Colonic mucosa (tissue), 4 donors: Measurements from ENCODE around the gene PRR12. TPM values are rescaled to one million over a fixed set of nuclear protein-coding genes. Genes with fewer than 3 reads are reported as not detected.

Experiments
- DNase-seq: peaks from one replicate; pipeline ENCODE4 v3.0.0-alpha.2; 2020
- H3K27ac ChIP-seq: fragments of 200-600 bp; one replicate; pipeline ENCODE4 v1.8.0; 2021
- H3K27me3 ChIP-seq: fragments of 200-600 bp; one replicate; pipeline ENCODE4 v1.8.0; 2021
- H3K36me3 ChIP-seq: fragments of 200-600 bp; one replicate; pipeline ENCODE4 v1.8.0; 2021
- H3K4me1 ChIP-seq: fragments of 200-600 bp; one replicate; pipeline ENCODE4 v1.8.0; 2021; ENCODE audit warnings: mild to moderate bottlenecking
- H3K4me3 ChIP-seq: fragments of 200-600 bp; one replicate; pipeline ENCODE4 v1.8.0; 2021
- H3K9ac ChIP-seq, 2 donors: one replicate each; pipeline ENCODE4 v1.7.0; 2013; ENCODE audit warnings: control low read depth in 2 of 2, low read depth in 2 of 2, low read length in 2 of 2
- H3K9me3 ChIP-seq: fragments of 200-600 bp; one replicate; pipeline ENCODE4 v1.8.0; 2021
- CTCF ChIP-seq: fragments of 200-600 bp; IDR thresholded peaks from one replicate; pipeline ENCODE4 v1.8.0; 2022; ENCODE audit warnings: antibody characterized with exemption, mild to moderate bottlenecking
- intact Hi-C: fragments of 100-400 bp; cut with DNase I; formaldehyde crosslinking; loops from one replicate; pipeline ENCODE4 v1.14.1; 2022
- total RNA-seq, 2 donors: library from RNA; stranded (reverse); fragmentation: NEBNext Ultra II Directional in 1 of 2; extraction: Animal tissue kit (Norgen Biotek cat#: 25700) in 1 of 2; gene quantifications; one replicate each; pipeline ENCODE4 v1.2.1, GENCODE V29; 2021
- donor health status: healthy.
- donor health status: DM: no; HTN: no; CAD: no.
- donor health status: DM: no; HTN: no; CAD: no.

Gene PRR12
- total RNA-seq, 2 donors from 2014 or later, result 17.5 to 33.1 TPM

- Histone ChIP-seq H3K9me3 (no peaks in the 10 kb centered on the region), H3K36me3 (peaks cover 15% of the 10 kb centered on the region), H3K9ac (no peak overlapping the region), H3K4me3 (no peak overlapping the region), H3K27ac (no peak overlapping the region), H3K4me1 (peaks cover 5% of the 10 kb centered on the region), H3K27me3 (no peaks in the 10 kb centered on the region)
- intact Hi-C loops, result no loop called here
- TF ChIP-seq CTCF, result no peak
- no peak for DNase-seq
These were observed 69.5 kb downstream of the PRR12 start for GRCh38 chr19:49660338-49660961.

- DNase-seq, result no peak
- Histone ChIP-seq H3K9me3 (no peaks in the 10 kb centered on the region), H3K27me3 (no peaks in the 10 kb centered on the region), H3K27ac (no peak overlapping the region), H3K9ac (no peak overlapping the region), H3K4me1 (peaks cover 12% of the 10 kb centered on the region), H3K4me3 (no peak overlapping the region), H3K36me3 (peaks cover 4% of the 10 kb centered on the region)
- intact Hi-C loops, result no loop called here
- TF ChIP-seq CTCF, result no peak
These were observed 71.0 kb downstream of the PRR12 start for GRCh38 chr19:49662011-49662410.

- Histone ChIP-seq H3K4me1 (peaks cover 12% of the 10 kb centered on the region), H3K27me3 (no peaks in the 10 kb centered on the region), H3K4me3 (no peak overlapping the region), H3K9ac (no peak overlapping the region), H3K36me3 (peaks cover 4% of the 10 kb centered on the region), H3K27ac (no peak overlapping the region), H3K9me3 (no peaks in the 10 kb centered on the region)
- intact Hi-C loops, result no loop called here
- no peak for DNase-seq
- TF ChIP-seq CTCF, result no peak
These were observed 72.2 kb downstream of the PRR12 start for GRCh38 chr19:49663224-49663623.

GRCh38 chr19:49664171-49665035 lies 73.4 kb downstream of the PRR12 start:
- TF ChIP-seq CTCF, result no peak
- DNase-seq, result peak; percentile 97
- peak overlapping the region; percentile 85 to 100 for H3K9ac ChIP-seq
- peak overlapping the region; percentile 60 for H3K4me3 ChIP-seq
- no peaks in the 10 kb centered on the region for H3K36me3 ChIP-seq
- H3K9me3 ChIP-seq, result no peaks in the 10 kb centered on the region
- no peaks in the 10 kb centered on the region for H3K27me3 ChIP-seq
- peak overlapping the region; percentile 91 for H3K27ac ChIP-seq
- intact Hi-C loops, result no loop called here
- peaks cover 12% of the 10 kb centered on the region for H3K4me1 ChIP-seq

GRCh38 chr19:49665036-49665350 lies 74.0 kb downstream of the PRR12 start:
- no peak for DNase-seq
- Histone ChIP-seq H3K9me3 (no peaks in the 10 kb centered on the region), H3K9ac (peak overlapping the region; percentile 85 to 100), H3K27me3 (no peaks in the 10 kb centered on the region), H3K4me1 (peaks cover 12% of the 10 kb centered on the region), H3K27ac (peak overlapping the region; percentile 91), H3K36me3 (no peaks in the 10 kb centered on the region), H3K4me3 (peak overlapping the region; percentile 60)
- intact Hi-C loops, result no loop called here
- no peak for TF ChIP-seq CTCF
